HTR-8/SVneo (cell line): ENCODE measurements around the gene SHISA3.

Experiments used
- DNase-seq: peaks from one replicate; pipeline ENCODE4 v3.0.0; 2011; ENCODE audit warnings: low spot score, mixed read lengths; ENCODE audit not compliant: insufficient read length
- FAIRE-seq: peaks from 2 replicates; lab custom pipeline; 2011; peaks lifted over from hg19 to GRCh38; lab: Jason Lieb, UNC

SHISA3 gene

GRCh38 chr4:42436928-42437565, 39.8 kb downstream of the SHISA3 start:
- FAIRE-seq (no peak), DNase-seq (no peak)

- FAIRE-seq, result no peak
- no peak for DNase-seq
Measured at GRCh38 chr4:42440083-42440482, 42.8 kb downstream of the SHISA3 start.

GRCh38 chr4:42442601-42443000, 45.3 kb downstream of the SHISA3 start:
- FAIRE-seq (no peak), DNase-seq (no peak)

- no peak for FAIRE-seq
Measured at GRCh38 chr4:42445038-42445437, 47.8 kb downstream of the SHISA3 start.

GRCh38 chr4:42446823-42447222, 49.5 kb downstream of the SHISA3 start:
- DNase-seq (no peak), FAIRE-seq (no peak)

More at GRCh38 chr4:42445038-42445437, 47.8 kb downstream of the SHISA3 start:
- DNase-seq, result no peak
